GM19452 (cell line): Measurements from ENCODE around the gene FGF4.
"Not testable (repeated sequence)": the region's sequence is repeated elsewhere in the genome, so short reads cannot be mapped to it uniquely, and the experiment has no call there.

ENCODE experiments used
- ATAC-seq: cut with Tn5 transposase; IDR thresholded peaks from one replicate; pipeline ENCODE4 v1.9.1; 2021; ENCODE audit not compliant: unreplicated experiment

FGF4 gene

GRCh38 chr11:69773626-69774353 lies 1.4 kb downstream of the FGF4 start:
- ATAC-seq: no peak

GRCh38 chr11:69771466-69771865 lies 3.7 kb downstream of the FGF4 start:
- ATAC-seq: no peak

GRCh38 chr11:69770540-69770939 lies 4.6 kb downstream of the FGF4 start:
- no peak for ATAC-seq

- no peak for ATAC-seq
Measured at GRCh38 chr11:69765498-69765995, 9.6 kb downstream of the FGF4 start.

GRCh38 chr11:69764918-69765317 lies 10.2 kb downstream of the FGF4 start:
- not testable (repeated sequence) for ATAC-seq

- ATAC-seq: no peak
Measured at GRCh38 chr11:69760319-69760718, 14.8 kb downstream of the FGF4 start.

GRCh38 chr11:69752890-69753289 lies 22.3 kb downstream of the FGF4 start:
- no peak for ATAC-seq

- no peak for ATAC-seq
Measured at GRCh38 chr11:69750875-69751597, 24.1 kb downstream of the FGF4 start.

GRCh38 chr11:69750108-69750850 lies 24.9 kb downstream of the FGF4 start:
- ATAC-seq: no peak

- no peak for ATAC-seq
Measured at GRCh38 chr11:69748637-69749036, 26.5 kb downstream of the FGF4 start.

GRCh38 chr11:69746752-69747742 lies 28.1 kb downstream of the FGF4 start:
- no peak for ATAC-seq

- no peak for ATAC-seq
Measured at GRCh38 chr11:69746140-69746539, 29.0 kb downstream of the FGF4 start.

- no peak for ATAC-seq
Measured at GRCh38 chr11:69745201-69745600, 29.9 kb downstream of the FGF4 start.

- no peak for ATAC-seq
Measured at GRCh38 chr11:69744435-69744834, 30.7 kb downstream of the FGF4 start.

- no peak for ATAC-seq
Measured at GRCh38 chr11:69734841-69735240, 40.3 kb downstream of the FGF4 start.

GRCh38 chr11:69734367-69734766 lies 40.8 kb downstream of the FGF4 start:
- ATAC-seq: no peak

GRCh38 chr11:69732910-69733309 lies 42.2 kb downstream of the FGF4 start:
- no peak for ATAC-seq

GRCh38 chr11:69731110-69731509 lies 44.0 kb downstream of the FGF4 start:
- ATAC-seq: no peak

GRCh38 chr11:69730500-69730899 lies 44.6 kb downstream of the FGF4 start:
- no peak for ATAC-seq

- no peak for ATAC-seq
Measured at GRCh38 chr11:69729252-69729651, 45.9 kb downstream of the FGF4 start.
